HepG2 (cell line): ENCODE data around the gene RNF25.

Experiments
- ATF2 ChIP-seq: sonication (generic); formaldehyde crosslinking; IDR thresholded peaks from 2 replicates; pipeline ENCODE4 v1.4.0; 2020; ENCODE audit warnings: missing genetic modification reagents
- EZH2 ChIP-seq: conservative IDR thresholded peaks from 2 replicates; pipeline ENCODE4 v1.6.1; 2012; ENCODE audit warnings: mild to moderate bottlenecking, low read depth, low read length, moderate library complexity
- FOXA3 ChIP-seq: IDR thresholded peaks from 2 replicates; pipeline ENCODE4 v1.6.1; 2016; ENCODE audit warnings: missing genetic modification reagents, missing compliant biosample characterization
- POLR2A ChIP-seq, 2 experiments: IDR thresholded peaks; 2 replicates each; pipeline ENCODE4 v1.6.1; 2011; ENCODE audit warnings: low read depth in 2 of 2, low read length in 2 of 2, mild to moderate bottlenecking in 1 of 2, moderate library complexity in 1 of 2; ENCODE audit not compliant: insufficient read depth in 1 of 2
- POLR2AphosphoS2 ChIP-seq: IDR thresholded peaks from 2 replicates; pipeline ENCODE4 v1.6.1; 2011; ENCODE audit warnings: low read depth, low read length, improper control_type of control experiment
- ZBTB1 ChIP-seq: sonication (generic); formaldehyde crosslinking; IDR thresholded peaks from 2 replicates; pipeline ENCODE4 v1.4.0; 2020; ENCODE audit warnings: missing genetic modification reagents, borderline replicate concordance

GRCh38 chr2:218659988-218660358, 11.8 kb downstream of the RNF25 start:
- TF ChIP-seq ATF2 (CRISPR knock-in tag) (no peak), POLR2A (IDR thresholded peaks at IDR 0.05; ENCODE audit: insufficient read depth in 1 of 2, low read depth in 2 of 2, low read length in 2 of 2) (no peak), EZH2 (no peak), POLR2AphosphoS2 (no peak), ZBTB1 (CRISPR knock-in tag) (no peak), FOXA3 (CRISPR knock-in tag) (no peak)
